Ovary (tissue), 3 donors: ENCODE measurements around the gene SEMA4D.

ENCODE experiments used
- POLR2A ChIP-seq: fragments of 450-650 bp; IDR thresholded peaks from one replicate; pipeline ENCODE4 v1.6.1; 2017; ENCODE audit warnings: antibody characterized with exemption, mild to moderate bottlenecking, moderate library complexity
- TF ChIP-seq, protein P1 (sequence below), 3 donors: fragments of 450-650 bp in 2 of 3; fragments of 200-600 bp in 1 of 3; IDR thresholded peaks; one replicate each; pipeline versions ENCODE4 v1.5.1 to v1.8.0; 2016 to 2022; ENCODE audit warnings: antibody characterized with exemption in 3 of 3, mild to moderate bottlenecking in 1 of 3
- donor health status: DM: no; HTN: no; CAD: no.

DNA sequence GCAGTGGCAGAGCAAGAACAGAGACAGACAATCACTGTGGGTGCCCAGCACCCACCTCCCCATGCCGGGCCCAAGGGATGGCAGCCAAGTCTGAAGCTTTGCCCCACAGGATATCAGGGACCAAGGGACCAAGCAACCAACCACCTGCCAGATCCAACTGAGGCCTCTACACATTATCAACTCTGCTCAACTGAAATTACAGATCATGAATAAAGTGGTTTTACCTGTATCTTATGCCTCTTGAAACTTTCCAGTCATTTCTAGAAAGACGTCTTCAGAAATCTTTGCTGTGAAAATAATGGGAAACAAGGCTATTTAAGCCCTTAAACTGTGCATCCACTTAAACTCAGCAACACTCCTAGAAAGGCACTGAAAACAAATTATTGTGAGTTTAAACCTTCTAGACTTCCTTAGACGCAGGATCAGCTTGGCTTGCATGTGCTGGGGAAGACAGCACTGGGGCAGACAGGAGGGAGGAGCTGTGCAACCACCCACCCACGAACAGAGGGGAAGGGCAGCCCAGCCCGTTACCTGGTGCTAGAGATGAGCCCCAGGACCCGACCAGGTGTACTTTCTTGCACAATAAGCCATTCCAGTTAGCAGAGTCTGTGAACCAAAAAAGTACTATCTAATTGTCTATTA is 80.0 kb downstream of the SEMA4D start:
- TF ChIP-seq, protein P1, sequence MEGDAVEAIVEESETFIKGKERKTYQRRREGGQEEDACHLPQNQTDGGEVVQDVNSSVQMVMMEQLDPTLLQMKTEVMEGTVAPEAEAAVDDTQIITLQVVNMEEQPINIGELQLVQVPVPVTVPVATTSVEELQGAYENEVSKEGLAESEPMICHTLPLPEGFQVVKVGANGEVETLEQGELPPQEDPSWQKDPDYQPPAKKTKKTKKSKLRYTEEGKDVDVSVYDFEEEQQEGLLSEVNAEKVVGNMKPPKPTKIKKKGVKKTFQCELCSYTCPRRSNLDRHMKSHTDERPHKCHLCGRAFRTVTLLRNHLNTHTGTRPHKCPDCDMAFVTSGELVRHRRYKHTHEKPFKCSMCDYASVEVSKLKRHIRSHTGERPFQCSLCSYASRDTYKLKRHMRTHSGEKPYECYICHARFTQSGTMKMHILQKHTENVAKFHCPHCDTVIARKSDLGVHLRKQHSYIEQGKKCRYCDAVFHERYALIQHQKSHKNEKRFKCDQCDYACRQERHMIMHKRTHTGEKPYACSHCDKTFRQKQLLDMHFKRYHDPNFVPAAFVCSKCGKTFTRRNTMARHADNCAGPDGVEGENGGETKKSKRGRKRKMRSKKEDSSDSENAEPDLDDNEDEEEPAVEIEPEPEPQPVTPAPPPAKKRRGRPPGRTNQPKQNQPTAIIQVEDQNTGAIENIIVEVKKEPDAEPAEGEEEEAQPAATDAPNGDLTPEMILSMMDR (IDR thresholded peaks at IDR 0.05), result no peak
- TF ChIP-seq POLR2A, result no peak
